GM20000 (cell line): ENCODE measurements around the gene XXYLT1.

Experiments
- DNase-seq: peaks from one replicate; pipeline ENCODE4 v3.0.0; 2012; ENCODE audit warnings: low spot score
- CTCF ChIP-seq: IDR thresholded peaks from 2 replicates; pipeline ENCODE4 v1.5.1; 2012; ENCODE audit warnings: mild to moderate bottlenecking, control low read depth; ENCODE audit errors: extremely low read depth, missing control alignments

Gene XXYLT1

GRCh38 chr3:195119461-195120266 lies 151.3 kb downstream of the XXYLT1 start:
- no peak for TF ChIP-seq CTCF
- no peak for DNase-seq

GRCh38 chr3:195118671-195119070 lies 152.3 kb downstream of the XXYLT1 start:
- no peak for TF ChIP-seq CTCF
- DNase-seq, result no peak

GRCh38 chr3:195117978-195118581 lies 152.9 kb downstream of the XXYLT1 start:
- peak; percentile 16 for TF ChIP-seq CTCF
- DNase-seq, result no peak

GRCh38 chr3:195116407-195117185 lies 154.4 kb downstream of the XXYLT1 start:
- TF ChIP-seq CTCF, result no peak
- no peak for DNase-seq

- no peak for TF ChIP-seq CTCF
- no peak for DNase-seq
These were observed 155.2 kb downstream of the XXYLT1 start for GRCh38 chr3:195115600-195116406.

- DNase-seq, result no peak
- TF ChIP-seq CTCF, result no peak
These were observed 156.0 kb downstream of the XXYLT1 start for GRCh38 chr3:195114786-195115599.
